ENCODE results near the gene ABO. TPM values are rescaled to one million over a fixed set of nuclear protein-coding genes. Genes with fewer than 3 reads are reported as not detected.
"Not testable (repeated sequence)": the region's sequence is repeated elsewhere in the genome, so short reads cannot be mapped to it uniquely, and the experiment has no call there.

ABO gene
- 1.7 TPM for total RNA-seq
- long read RNA-seq = 0 reads

DNA sequence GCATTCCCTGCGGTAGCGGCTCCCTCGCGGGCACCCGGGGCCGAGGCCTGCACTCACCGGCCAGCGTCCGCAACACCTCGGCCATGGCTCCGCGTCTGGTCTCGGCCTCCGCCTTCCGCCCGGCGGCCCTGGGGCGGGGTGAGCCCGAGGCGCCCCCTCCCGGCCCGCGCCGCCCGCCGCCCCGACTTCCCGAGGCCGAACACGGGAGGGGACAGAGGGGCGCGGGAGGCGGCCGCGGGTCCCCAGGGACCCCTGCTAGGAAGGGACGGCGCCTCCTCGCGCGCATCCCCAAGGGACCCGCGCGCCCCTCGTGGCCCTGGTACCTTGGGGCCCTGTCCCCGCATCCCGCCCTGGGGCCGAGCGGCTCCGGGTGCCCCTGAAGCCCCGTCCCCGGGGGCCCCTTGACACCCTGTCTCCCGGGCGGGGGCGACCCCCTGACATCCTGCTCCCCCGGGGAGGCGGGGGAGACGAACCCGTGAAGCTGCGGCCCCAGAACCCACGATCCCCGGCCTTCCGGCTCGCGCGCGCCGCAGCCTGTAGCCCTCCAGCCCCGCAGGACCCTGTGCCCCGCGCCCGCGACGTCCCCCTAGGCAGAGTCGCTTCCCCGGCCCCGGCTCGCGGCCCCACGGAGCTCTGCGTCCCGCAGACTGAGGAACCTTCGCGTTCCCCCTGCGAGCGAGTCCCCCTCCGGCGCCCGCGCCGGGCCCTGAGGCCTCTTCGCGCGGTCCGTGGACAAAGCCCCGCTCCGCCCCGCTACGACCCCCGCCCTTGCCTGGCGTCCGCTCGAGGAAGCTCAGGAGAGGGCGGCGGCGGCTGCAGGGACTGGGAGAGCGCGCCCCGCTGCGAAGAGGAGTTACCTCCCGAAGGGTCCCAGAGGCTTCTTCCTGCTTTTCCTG lies at the start of gene ABO:
ABO (minus strand) TSS at position 97 of the 896 bp plus-strand sequence.
- intact Hi-C loops (cut with micrococcal nuclease) = no loop called here
- DNase-seq = peak; percentile 74
- ATAC-seq = peak; percentile 93

DNA sequence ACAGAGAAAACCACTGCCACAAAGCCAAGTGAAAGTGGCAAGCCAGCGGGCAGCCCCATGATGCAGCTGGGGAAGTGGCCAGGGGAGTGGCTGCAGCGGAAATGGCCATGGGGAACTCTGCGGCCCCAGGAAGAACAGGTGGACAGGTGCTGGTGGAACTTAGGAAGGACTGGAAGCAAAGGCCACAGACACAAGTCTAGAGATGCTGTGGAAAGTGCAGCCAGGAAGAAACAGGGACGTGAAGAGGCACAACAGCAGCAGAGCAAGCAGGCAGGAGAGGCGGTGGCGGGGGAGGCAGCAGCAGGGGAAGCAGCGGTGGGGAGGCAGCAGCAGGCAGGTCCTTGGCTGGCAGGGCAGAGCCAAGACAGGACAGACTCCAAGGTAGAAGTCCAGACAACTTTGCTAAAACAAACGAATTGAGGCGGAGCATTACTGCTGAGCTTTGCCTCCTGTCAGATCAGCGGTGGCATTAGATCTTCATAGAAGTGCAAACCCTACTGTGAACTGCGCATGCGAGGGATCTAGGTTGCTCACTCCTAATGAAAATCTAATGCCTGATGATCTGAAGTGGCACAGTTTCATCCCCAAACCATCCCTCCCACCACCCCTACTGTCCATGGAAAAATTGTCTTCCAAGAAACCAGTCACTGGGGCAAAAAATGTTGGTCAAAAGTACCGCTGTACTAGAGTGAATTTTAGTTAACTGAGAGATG lies 49.1 kb upstream of the ABO start:
- DNase-seq (no peak), ATAC-seq (no peak)
- intact Hi-C loops (cut with micrococcal nuclease) = no loop called here

DNA sequence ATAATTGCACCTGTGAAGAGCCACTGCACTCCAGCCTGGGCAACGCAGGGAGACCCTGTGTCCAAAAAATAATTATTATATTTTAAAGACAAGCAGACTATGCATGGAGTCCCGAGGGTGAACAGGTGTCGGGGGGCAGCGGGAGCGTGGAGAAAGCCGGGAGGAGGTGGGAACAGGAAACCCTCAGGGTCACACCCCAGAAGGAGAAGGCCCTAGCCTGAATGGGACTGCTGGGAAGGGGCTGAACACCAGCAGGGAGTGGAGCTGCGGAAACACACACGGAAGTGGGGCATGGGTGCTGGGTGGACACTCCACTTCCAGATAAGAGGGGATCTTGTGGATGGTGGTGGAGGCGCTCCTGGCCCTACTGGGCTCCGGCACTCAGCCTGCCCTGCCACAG lies 48.2 kb upstream of the ABO start:
- no peak for ATAC-seq
- no peak for DNase-seq
- intact Hi-C loops (cut with micrococcal nuclease) = no loop called here

DNA sequence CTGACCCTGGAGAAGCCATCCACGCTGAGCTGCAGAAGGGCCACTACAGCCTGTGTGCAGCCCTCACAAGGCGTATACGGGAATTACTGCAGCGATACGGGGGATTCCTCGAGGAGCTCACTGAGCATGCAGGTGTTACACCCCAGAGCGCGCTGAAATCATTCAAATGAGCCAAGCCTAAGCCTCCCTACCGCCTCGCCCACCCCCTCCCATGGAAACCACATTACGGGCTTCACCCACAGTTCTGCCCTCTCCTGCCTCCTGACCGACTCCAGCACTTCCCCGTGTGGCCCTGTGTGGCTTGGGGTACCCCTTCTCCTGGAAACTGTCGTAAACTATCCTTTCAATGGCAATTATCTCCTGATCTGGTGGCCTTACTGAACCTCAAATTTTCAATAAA lies 47.7 kb upstream of the ABO start:
- intact Hi-C loops (cut with micrococcal nuclease) = no loop called here
- ATAC-seq = no peak
- DNase-seq = no peak

DNA sequence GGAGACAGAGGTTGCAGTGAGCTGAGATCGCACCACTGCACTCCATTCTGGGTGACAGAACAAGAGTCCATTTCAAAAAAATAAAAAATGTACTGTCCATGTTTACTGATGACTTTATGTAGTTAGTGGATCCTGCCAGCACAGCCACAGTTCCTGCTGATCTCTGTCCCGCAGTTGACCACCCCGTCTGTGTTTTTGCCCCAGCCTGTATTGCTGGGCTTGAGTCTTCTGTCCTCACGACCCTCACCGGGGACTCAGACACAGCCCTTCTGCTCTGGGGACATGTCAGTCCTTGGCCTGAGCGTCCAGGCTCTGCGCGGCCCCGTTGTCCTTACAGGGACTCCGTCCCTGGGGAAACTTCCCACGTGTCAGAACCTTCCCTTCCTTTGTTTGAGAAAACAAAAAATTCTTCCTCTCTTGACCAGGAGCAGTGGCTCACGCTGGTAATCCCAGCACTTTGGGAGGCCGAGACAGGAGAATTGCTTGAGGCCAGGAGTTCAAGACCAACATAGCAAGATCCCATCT lies 46.5 kb upstream of the ABO start:
- DNase-seq (no peak), ATAC-seq (no peak)
- intact Hi-C loops (cut with micrococcal nuclease) = no loop called here

DNA sequence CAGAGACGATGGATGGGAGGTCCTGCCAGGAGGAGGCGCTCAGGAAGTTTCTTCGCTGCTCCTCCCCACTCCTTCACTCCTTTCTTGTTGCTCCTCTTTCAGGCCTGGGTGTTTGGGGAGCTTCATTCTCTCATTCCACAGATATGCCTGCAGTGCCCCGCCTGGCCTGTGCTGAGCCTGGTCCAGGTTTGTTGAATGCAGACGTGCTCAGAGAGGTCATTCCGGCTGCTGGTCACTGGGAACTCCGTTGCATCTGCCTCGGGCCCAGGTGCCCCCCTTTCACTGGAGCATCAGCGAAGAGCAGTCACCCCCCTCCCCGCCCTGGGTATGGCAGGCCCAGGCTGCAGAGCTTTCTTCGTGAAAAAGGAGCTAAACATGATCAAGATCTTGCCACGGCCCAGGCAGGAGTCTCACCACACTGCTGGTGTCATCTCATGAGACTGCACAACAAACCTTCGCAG lies 45.5 kb upstream of the ABO start:
- ATAC-seq (no peak), DNase-seq (no peak)
- intact Hi-C loops (cut with micrococcal nuclease) = no loop called here

DNA sequence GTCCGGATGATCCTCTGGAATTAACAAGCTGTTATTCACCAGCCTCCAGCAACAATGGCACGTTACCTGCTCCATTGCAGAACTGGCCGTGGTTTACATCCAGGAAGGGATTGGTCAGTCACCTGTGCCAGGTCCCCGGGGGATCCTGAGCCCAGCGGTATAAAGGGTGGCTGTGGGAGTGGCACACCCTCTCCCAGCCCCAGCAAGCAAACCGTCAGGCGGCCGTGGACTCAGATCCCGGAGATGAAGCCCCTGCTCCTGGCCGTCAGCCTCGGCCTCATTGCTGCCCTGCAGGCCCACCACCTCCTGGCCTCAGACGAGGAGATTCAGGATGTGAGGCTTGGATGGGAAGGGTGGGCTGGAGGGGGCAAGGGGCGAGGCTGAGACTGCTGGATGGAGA lies 42.5 kb upstream of the ABO start:
- intact Hi-C loops (cut with micrococcal nuclease); DNase-seq: not testable (repeated sequence)

DNA sequence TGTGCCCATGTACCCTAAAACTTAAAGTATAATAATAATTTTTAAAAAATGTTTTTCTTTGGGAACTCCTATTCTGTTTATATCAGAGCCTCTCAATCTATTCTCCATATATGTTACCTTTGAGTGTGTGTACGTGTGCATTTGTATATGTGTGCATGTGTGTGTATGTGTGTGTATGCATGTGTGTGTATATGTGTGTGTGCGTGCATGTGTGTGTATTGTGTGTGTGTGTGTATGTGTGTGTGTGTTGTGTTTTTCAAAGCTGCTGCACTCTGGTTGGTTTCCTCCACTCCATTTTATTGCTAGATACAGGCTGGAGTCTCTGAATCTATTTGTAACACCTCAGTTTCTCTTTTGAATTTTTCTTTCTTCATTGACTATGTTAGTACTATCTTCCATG lies 41.0 kb upstream of the ABO start:
- ATAC-seq (no peak), DNase-seq (no peak)
- intact Hi-C loops (cut with micrococcal nuclease) = no loop called here

More for the DNA sequence above, 42.5 kb upstream of the ABO start:
- ATAC-seq = not testable (repeated sequence)

DNA sequence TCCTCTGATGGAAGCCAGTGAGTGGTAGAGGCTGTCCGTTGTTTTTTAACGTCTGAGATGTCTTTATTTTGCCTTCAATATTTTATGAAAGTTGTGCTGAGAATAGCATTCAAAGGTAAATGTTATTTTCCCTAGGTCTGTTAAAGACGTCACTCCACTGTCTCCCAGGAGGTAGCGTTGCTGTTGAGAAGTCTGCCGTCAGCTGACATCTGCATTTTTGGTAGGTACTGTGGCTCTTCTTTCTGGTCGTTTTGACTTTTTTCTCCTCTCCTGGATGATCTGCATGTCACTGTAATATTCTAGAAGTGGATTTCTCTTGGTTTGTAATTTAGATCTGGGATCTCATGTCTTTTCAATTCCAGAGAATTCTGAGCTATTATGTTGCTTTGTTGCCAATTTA lies 34.6 kb upstream of the ABO start:
- DNase-seq (no peak), ATAC-seq (no peak)
- intact Hi-C loops (cut with micrococcal nuclease) = no loop called here

DNA sequence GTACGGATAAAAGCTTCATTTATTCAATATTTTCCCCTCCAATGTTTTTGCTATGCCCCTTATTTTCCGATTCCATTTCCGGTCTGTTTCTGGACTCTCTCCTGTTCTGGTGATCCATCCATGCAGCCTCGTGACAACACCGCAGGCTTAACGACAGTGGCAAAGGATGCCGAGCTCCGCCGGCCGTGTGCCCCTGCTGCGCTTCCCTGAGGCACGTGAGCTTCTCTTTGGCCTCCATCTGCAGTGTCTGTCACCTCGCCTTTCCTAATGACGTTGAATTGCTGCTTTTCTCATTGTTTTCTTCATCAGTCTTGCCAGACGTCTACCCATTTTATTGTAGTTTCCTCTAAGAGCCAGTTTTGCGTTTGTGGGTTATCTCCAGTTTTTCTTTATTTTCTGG lies 32.3 kb upstream of the ABO start:
- ATAC-seq = no peak
- DNase-seq = no peak
- intact Hi-C loops (cut with micrococcal nuclease) = no loop called here

DNA sequence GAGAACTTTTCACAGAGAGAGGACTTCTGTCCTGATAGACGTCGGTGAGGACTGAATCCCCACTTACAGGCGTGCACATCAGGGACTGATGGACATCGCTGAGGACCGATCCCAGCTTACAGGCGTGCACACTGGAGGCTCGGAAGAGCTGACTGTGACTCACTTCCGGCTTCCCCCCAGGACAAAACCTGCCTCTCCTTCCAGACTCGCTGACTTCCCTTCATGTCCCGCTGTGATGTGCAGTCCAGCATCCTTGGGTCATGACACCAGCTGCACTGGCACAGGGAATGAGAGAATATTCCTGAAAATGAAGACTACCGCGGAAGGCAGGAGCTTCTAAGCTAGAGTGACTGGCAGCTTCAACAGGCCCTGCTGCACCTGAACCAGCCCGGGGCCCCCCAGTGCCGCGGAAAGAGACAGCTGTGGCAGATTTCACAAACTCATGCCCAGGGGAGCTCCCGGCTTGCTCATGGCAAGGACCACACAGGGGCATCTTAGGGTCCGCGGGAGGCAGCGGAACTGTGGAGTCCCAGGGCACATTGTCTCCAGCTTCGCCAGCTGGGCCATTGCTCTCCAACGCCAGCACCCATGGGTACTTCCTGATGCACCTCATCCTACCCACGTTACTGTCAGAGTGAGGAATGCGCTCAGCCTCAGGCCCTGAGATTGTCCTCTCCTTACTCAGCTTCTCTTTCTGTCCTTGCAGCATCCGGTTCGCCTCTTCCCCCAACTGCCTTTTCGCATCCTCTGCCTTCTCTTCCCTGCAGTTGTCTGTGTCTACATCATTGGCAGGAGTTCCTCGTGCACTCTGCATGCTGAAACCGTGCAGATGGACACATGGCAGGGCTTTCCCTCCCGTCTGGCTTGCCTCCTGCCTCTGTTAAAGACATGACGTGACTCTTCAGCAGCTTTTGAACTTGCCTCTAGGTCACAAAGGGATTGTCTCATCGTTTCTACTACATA lies 31.5 kb upstream of the ABO start:
- DNase-seq = no peak
- intact Hi-C loops (cut with micrococcal nuclease) = no loop called here
- ATAC-seq = no peak

DNA sequence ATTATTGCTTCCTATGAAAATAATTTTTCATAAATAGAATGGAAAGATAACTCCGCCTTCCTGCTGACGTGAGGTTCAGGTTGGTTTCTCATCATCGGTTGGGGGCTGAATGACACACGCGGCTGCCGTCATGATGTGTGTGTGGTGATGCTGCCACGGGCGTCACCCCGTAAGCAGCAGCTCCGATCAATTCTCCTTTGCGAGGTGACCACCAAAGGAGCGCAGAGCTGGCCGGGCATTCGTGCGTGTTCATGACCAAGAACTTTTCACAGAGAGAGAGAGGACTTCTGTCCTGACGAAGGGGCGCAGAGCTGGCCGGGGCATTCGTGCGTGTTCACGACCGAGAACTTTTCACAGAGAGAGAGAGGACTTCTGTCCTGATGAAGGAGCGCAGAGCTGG lies 30.7 kb upstream of the ABO start:
- ATAC-seq (no peak), DNase-seq (no peak)
- intact Hi-C loops (cut with micrococcal nuclease) = no loop called here

DNA sequence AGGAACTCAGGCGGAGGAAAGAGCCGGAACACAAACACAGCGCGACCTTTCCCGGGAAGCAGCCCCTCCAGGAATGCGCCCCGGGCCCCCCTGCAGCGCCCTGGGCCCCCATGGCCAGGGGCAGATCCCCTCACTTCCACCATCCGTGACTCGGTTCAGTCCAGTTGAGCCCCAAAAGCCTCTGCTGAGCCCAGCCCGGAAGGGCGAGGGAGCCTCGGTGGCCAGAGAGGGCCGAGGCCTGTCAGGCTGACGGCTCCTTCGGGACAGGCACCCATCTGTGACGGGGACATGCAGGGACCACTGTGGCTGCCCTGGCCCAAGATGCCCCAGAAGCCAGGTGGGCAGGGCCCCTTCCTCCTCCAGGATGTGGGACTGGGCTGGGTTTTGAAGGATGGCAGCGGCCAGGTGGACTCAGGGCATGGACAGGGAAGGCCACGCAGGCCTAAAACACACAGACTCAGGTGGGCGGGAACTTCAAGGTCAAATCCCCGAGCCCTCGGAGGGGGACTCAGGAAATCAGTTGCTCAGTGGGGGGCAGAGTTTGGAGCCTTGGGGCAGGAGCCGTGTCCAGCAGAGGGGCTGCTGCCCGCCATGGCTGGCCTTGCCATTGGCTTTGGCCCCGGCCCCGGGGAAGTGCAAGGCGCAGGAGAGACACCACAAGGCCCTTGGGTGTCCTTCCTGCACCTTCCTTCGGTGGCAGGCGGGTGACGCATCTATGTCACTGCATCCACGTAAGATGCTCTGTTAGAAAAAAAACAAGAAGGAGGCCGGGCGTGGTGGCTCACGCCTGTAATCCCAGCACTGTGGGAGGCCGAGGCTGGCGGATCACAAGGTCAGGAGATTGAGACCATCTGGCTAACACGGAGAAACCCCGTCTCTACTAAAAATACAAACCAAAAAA lies 29.7 kb upstream of the ABO start:
- ATAC-seq = no peak
- DNase-seq = no peak
- intact Hi-C loops (cut with micrococcal nuclease) = no loop called here

DNA sequence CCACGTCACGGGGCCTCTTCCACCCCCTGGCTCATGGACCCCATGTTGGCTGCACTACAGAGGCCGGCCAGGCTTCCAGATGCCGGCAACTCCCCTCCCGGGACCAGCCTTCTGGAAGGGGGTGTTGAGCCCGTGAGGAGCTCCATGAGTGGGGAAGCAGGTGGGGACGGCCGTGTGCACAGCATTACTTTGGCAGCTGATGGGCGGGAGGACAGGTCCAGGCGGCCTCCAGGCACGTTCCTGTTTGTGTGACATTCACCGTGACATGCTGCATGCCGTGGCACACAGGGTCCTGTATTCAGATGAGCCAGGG lies 29.1 kb upstream of the ABO start:
- DNase-seq (no peak), ATAC-seq (no peak)
- intact Hi-C loops (cut with micrococcal nuclease) = no loop called here

DNA sequence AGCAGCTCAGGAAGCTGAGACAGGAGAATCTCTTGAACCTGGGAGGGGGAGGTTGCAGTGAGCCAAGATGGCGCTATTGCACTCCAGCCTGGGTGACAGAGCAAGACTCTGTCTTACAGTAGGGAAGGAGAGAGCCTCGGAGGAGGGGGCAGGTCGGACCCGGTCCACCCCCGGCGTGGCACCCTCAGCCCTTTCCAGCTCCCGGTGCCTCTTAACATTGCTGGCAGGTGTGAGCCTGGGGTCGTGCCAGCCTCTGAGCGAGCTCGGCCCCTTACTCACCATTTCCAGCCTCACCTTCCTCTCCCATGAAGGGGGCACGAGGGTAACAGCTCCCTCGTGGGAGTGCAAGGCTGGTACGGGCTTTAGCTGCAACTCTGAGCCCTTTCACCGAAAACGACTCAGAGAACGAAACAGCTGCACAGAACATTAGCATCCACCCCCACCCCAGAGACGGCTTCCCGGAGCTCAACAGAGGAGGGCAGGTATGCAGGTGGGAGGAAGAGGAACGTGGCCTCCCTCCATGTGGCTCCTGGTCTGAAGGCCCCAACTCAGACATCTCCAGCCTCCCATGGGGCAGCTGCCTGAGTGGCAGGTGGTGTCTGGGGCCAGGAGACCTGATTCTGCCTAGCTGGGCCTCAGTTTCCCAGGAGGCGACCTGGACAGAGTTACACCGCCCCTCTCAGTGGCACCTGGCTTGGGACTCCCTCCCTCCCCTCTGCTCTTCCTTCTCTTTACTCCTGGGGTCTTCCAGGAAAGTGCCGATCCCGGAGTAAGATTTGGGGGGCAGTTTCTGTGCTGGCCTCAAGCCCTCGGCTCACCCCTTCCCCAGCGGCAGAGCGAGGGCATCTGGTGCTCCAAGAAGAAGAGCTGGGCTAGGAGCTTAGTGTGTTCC lies 28.5 kb upstream of the ABO start:
- intact Hi-C loops (cut with micrococcal nuclease) = no loop called here
- DNase-seq (no peak), ATAC-seq (no peak)

DNA sequence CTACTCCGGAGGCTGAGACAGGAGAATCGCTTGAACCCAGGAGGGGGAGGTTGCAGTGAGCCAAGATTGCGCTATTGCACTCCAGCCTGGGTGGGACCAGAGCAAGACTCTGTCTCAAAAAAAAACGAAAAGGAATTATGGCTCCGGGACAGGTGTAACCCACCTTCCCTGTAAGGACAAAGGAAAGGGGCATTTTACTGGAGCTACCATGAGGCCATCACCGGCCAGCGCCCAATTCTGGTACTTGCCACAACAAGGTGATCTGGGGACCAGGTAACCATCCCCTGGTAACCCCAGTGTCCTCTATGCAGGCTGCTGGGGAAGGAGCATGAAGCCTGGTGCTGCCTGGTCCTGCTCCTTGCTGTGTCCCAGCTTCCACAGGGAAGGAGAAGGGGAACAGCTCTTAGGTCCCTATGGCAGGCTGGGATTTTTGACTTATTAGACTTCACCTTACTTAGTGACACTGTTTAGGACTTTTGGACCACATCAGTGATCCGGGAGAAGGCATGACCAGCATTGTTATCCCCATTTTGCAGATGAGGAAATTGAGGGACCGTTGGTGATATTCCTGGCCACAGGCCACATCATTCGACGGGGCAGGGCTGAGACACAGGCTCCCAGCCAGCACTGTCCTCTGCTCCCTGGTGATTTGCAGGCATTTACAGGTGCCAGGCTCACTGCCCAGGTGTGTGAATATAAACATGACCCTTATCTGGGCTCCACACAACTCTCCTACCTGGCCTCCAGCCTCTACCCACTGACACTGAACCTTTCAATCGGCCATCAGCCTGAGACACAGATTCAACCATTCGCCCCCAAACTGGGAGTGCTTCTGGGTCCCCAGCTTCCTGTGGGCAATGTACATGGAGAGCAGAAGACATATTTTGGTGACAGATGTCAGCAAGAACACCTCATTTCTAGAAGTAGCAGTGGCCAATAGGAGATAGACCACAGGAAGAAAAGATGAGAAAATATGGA lies 26.5 kb upstream of the ABO start:
- ATAC-seq (no peak), DNase-seq (no peak)
- intact Hi-C loops (cut with micrococcal nuclease) = no loop called here
